ENCODE results near the gene AGBL1.

Gene AGBL1

DNA sequence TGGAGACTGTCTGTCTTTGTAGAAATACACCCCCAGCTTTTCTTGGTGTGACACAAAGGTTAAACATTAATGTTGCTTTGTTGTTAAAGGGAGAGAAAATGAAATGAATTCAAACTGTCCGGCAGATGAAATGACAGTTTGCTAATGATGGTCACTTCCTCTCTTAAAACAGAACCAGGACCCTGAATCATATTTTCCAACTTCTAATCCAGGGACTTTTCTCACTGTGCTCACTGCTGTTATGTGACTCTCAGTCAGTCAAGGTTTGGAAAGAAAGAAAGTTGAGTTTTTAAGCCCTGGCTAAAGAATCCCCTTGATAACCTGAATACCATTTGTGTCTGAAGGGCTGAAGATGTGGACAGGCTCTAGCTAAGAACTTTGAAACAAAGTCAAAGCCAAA is 215.8 kb downstream of the AGBL1 start:
- Histone ChIP-seq H4K91ac (ENCODE audit: low read length) (no peak overlapping the region), H3K4ac (ENCODE audit: low read depth in 1 of 2, low read length in 2 of 2) (no peak overlapping the region), H3K4me2 (ENCODE audit: low read length, poor library complexity, severe bottlenecking) (no peak overlapping the region), H3K9ac (ENCODE audit: low read length) (no peak overlapping the region), H3K79me1 (replicated peaks; ENCODE audit: low read length, poor library complexity, severe bottlenecking) (no peaks in the 10 kb centered on the region), H2BK15ac (ENCODE audit: low read depth, poor library complexity, severe bottlenecking) (no peak overlapping the region), H2BK5ac (ENCODE audit: low read depth, low read length, poor library complexity, severe bottlenecking) (no peak overlapping the region), H3K18ac (ENCODE audit: low read depth in 1 of 2, low read length in 2 of 2) (no peak overlapping the region), H3K9me3 (ENCODE audit: control insufficient read depth, low read length) (peaks cover 8% of the 10 kb centered on the region), H3K4me1 (ENCODE audit: control insufficient read depth, insufficient read depth, low read depth, low read length) (no peaks in the 10 kb centered on the region), H2AK5ac (ENCODE audit: low read length, severe bottlenecking) (no peak overlapping the region), H3K27me3 (ENCODE audit: control insufficient read depth in 1 of 2, insufficient read depth in 1 of 2, low read length in 2 of 2) (no peaks in the 10 kb centered on the region), H3K14ac (ENCODE audit: low read length in 2 of 2) (no peak overlapping the region), H3K23ac (ENCODE audit: low read length in 2 of 2) (no peak overlapping the region), H3K4me3 (ENCODE audit: insufficient read depth in 1 of 2, low read depth in 1 of 2, low read length in 2 of 2) (no peak overlapping the region), H3K36me3 (ENCODE audit: control insufficient read depth in 1 of 2, insufficient read depth in 2 of 2, low read depth in 1 of 2, low read length in 2 of 2) (no peaks in the 10 kb centered on the region), H3K27ac (ENCODE audit: low read length, poor library complexity, severe bottlenecking) (no peak overlapping the region), H2BK120ac (ENCODE audit: low read depth, low read length) (no peak overlapping the region), H2AFZ (ENCODE audit: low read depth, low read length) (no peak overlapping the region), H4K8ac (ENCODE audit: low read length) (no peak overlapping the region), H2BK12ac (ENCODE audit: low read length in 2 of 2) (no peak overlapping the region)
- no peak for DNase-seq
- WGBS: no CpG with 5 or more reads among the region's 1 CpG

DNA sequence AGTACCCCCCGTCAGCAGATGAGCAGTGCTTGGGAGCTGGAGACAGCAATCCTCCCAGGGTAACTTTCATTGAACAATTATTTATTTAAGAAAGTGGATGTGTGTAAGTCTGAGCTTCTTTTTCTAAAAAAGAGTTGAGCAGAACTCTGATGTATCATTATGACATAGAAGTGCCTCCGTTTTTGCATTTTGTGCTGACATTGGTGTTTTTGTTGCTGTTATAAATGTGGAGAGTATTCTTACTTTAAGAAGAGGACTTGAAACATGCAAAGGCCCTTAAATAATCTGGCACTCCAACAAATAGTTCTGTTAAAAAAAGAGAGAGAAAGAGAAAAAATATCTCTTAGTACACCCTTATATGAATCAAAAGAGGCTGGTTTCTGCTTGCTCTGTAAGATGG is 217.1 kb downstream of the AGBL1 start:
- Histone ChIP-seq H2AK5ac (ENCODE audit: low read length, severe bottlenecking) (no peak overlapping the region), H3K79me1 (replicated peaks; ENCODE audit: low read length, poor library complexity, severe bottlenecking) (no peaks in the 10 kb centered on the region), H3K9ac (ENCODE audit: low read length) (no peak overlapping the region), H3K9me3 (ENCODE audit: control insufficient read depth, low read length) (peaks cover 3% of the 10 kb centered on the region), H2BK15ac (ENCODE audit: low read depth, poor library complexity, severe bottlenecking) (no peak overlapping the region), H2BK120ac (ENCODE audit: low read depth, low read length) (no peak overlapping the region), H3K23ac (ENCODE audit: low read length in 2 of 2) (no peak overlapping the region), H2BK5ac (ENCODE audit: low read depth, low read length, poor library complexity, severe bottlenecking) (no peak overlapping the region), H3K27me3 (ENCODE audit: control insufficient read depth in 1 of 2, insufficient read depth in 1 of 2, low read length in 2 of 2) (no peaks in the 10 kb centered on the region), H3K4me1 (ENCODE audit: control insufficient read depth, insufficient read depth, low read depth, low read length) (no peaks in the 10 kb centered on the region), H4K8ac (ENCODE audit: low read length) (no peak overlapping the region), H3K27ac (ENCODE audit: low read length, poor library complexity, severe bottlenecking) (no peak overlapping the region), H3K4me2 (ENCODE audit: low read length, poor library complexity, severe bottlenecking) (no peak overlapping the region), H3K4me3 (ENCODE audit: insufficient read depth in 1 of 2, low read depth in 1 of 2, low read length in 2 of 2) (no peak overlapping the region), H4K91ac (ENCODE audit: low read length) (no peak overlapping the region), H2AFZ (ENCODE audit: low read depth, low read length) (no peak overlapping the region), H3K14ac (ENCODE audit: low read length in 2 of 2) (no peak overlapping the region), H2BK12ac (ENCODE audit: low read length in 2 of 2) (no peak overlapping the region), H3K36me3 (ENCODE audit: control insufficient read depth in 1 of 2, insufficient read depth in 2 of 2, low read depth in 1 of 2, low read length in 2 of 2) (no peaks in the 10 kb centered on the region), H3K18ac (ENCODE audit: low read depth in 1 of 2, low read length in 2 of 2) (no peak overlapping the region), H3K4ac (ENCODE audit: low read depth in 1 of 2, low read length in 2 of 2) (no peak overlapping the region)
- DNase-seq: no peak
- WGBS: 70% methylated on average over 2 of the region's 2 CpGs

DNA sequence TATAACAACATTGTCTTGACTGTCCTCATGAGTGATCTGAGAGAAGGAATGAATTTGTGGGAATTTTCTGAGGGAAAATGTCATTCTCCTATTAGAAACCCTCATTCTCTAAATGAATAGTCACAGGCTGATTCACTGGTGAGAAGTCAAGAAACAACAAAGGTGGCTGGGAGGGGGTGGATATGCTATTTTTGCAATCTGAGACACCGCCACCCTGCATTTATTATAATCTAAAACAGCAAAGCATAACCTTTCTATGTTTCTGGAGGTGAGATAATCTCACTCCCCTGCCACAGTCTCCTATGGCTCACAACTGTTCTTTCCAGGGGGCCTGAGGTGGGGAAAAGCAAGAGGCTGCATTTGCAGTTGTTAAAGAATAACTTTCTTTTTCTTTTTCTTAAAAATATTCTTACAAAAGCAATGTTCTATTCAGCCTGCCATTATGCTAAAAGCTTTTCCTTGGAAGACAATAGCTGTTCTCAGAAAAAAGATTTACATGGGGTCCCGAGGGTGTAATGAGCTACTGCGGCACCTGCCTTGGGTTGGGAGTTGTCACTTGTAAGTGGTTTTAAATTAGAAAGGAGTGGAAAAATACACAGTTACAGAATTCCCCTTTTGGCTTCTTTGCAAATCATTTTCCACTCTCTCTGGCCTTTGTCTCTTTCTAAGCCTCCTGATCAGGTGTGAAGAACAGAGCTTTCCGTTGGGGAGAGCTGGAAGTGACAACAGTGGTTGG is 220.9 kb downstream of the AGBL1 start:
- Histone ChIP-seq H3K4me3 (ENCODE audit: insufficient read depth in 1 of 2, low read depth in 1 of 2, low read length in 2 of 2) (no peak overlapping the region), H3K4me1 (ENCODE audit: control insufficient read depth, insufficient read depth, low read depth, low read length) (no peaks in the 10 kb centered on the region), H3K79me1 (replicated peaks; ENCODE audit: low read length, poor library complexity, severe bottlenecking) (no peaks in the 10 kb centered on the region), H3K23ac (ENCODE audit: low read length in 2 of 2) (no peak overlapping the region), H2AFZ (ENCODE audit: low read depth, low read length) (no peak overlapping the region), H2AK5ac (ENCODE audit: low read length, severe bottlenecking) (no peak overlapping the region), H3K4me2 (ENCODE audit: low read length, poor library complexity, severe bottlenecking) (no peak overlapping the region), H3K14ac (ENCODE audit: low read length in 2 of 2) (no peak overlapping the region), H3K18ac (ENCODE audit: low read depth in 1 of 2, low read length in 2 of 2) (no peak overlapping the region), H2BK120ac (ENCODE audit: low read depth, low read length) (no peak overlapping the region), H2BK5ac (ENCODE audit: low read depth, low read length, poor library complexity, severe bottlenecking) (no peak overlapping the region), H3K9ac (ENCODE audit: low read length) (no peak overlapping the region), H4K8ac (ENCODE audit: low read length) (no peak overlapping the region), H3K9me3 (ENCODE audit: control insufficient read depth, low read length) (no peaks in the 10 kb centered on the region), H3K4ac (ENCODE audit: low read depth in 1 of 2, low read length in 2 of 2) (no peak overlapping the region), H3K27me3 (ENCODE audit: control insufficient read depth in 1 of 2, insufficient read depth in 1 of 2, low read length in 2 of 2) (no peaks in the 10 kb centered on the region), H2BK12ac (ENCODE audit: low read length in 2 of 2) (no peak overlapping the region), H2BK15ac (ENCODE audit: low read depth, poor library complexity, severe bottlenecking) (no peak overlapping the region), H3K27ac (ENCODE audit: low read length, poor library complexity, severe bottlenecking) (no peak overlapping the region), H4K91ac (ENCODE audit: low read length) (no peak overlapping the region), H3K36me3 (ENCODE audit: control insufficient read depth in 1 of 2, insufficient read depth in 2 of 2, low read depth in 1 of 2, low read length in 2 of 2) (no peaks in the 10 kb centered on the region)
- DNase-seq: no peak
- WGBS: 67% methylated on average over 2 of the region's 4 CpGs

DNA sequence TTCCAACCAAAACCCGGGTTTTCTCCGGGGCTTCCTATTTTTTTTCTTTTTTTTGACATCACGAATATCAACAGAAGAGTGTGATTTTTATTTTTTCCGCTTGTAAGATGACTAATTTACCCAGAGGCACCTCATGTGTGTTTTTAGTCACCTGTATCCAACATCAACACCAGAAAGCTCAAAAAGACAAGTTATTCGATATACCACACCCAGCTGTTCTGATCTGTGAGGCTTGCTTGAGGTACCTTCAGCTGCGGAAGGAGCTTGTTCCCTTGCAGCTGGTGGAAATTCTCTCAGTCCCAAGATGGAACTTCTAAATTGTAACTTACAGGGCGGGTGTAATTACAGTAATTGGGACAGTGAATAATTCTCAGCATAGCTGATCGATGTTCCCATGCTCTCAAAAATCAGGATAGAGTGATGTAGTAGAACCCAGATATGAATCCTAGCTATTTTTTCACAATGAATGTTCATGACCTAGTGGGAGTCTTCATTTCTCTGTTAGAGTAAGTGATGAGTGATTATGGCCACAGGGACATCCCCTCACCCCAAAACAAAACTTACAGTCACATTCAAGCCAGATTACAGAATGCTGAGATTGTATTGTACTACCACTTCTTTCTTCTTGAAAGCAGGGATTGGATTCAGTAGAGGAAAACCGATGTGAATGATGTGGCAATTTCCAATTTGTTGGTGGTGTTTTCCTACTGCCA is 232.1 kb downstream of the AGBL1 start:
- H3K18ac ChIP-seq (ENCODE audit: low read depth in 1 of 2, low read length in 2 of 2): no peak overlapping the region
- 89% methylated on average over 9 of the region's 9 CpGs for WGBS
- no peak overlapping the region for H3K14ac ChIP-seq (ENCODE audit: low read length in 2 of 2)

More for the DNA sequence above, 232.1 kb downstream of the AGBL1 start:
- Histone ChIP-seq H3K27ac (ENCODE audit: low read length, poor library complexity, severe bottlenecking) (no peak overlapping the region), H3K4me1 (ENCODE audit: control insufficient read depth, insufficient read depth, low read depth, low read length) (no peaks in the 10 kb centered on the region), H3K4me3 (ENCODE audit: insufficient read depth in 1 of 2, low read depth in 1 of 2, low read length in 2 of 2) (no peak overlapping the region), H2AFZ (ENCODE audit: low read depth, low read length) (no peak overlapping the region), H4K91ac (ENCODE audit: low read length) (no peak overlapping the region), H3K4me2 (ENCODE audit: low read length, poor library complexity, severe bottlenecking) (no peak overlapping the region), H3K79me1 (replicated peaks; ENCODE audit: low read length, poor library complexity, severe bottlenecking) (no peaks in the 10 kb centered on the region), H3K9ac (ENCODE audit: low read length) (no peak overlapping the region), H3K23ac (ENCODE audit: low read length in 2 of 2) (no peak overlapping the region), H3K4ac (ENCODE audit: low read depth in 1 of 2, low read length in 2 of 2) (no peak overlapping the region), H2AK5ac (ENCODE audit: low read length, severe bottlenecking) (no peak overlapping the region), H3K9me3 (ENCODE audit: control insufficient read depth, low read length) (no peaks in the 10 kb centered on the region), H2BK120ac (ENCODE audit: low read depth, low read length) (no peak overlapping the region), H2BK15ac (ENCODE audit: low read depth, poor library complexity, severe bottlenecking) (no peak overlapping the region), H2BK12ac (ENCODE audit: low read length in 2 of 2) (no peak overlapping the region), H3K27me3 (ENCODE audit: control insufficient read depth in 1 of 2, insufficient read depth in 1 of 2, low read length in 2 of 2) (no peaks in the 10 kb centered on the region), H4K8ac (ENCODE audit: low read length) (no peak overlapping the region), H2BK5ac (ENCODE audit: low read depth, low read length, poor library complexity, severe bottlenecking) (no peak overlapping the region), H3K36me3 (ENCODE audit: control insufficient read depth in 1 of 2, insufficient read depth in 2 of 2, low read depth in 1 of 2, low read length in 2 of 2) (no peaks in the 10 kb centered on the region)
- DNase-seq: no peak

Data from mesenchymal stem cell (in vitro differentiated cells and primary cell).